Measurements from ENCODE around the gene AKAP12. TPM values are rescaled to one million over a fixed set of nuclear protein-coding genes. Genes with fewer than 3 reads are reported as not detected.

Gene AKAP12
- total RNA-seq, 1 experiment from 2014 or later, result 109 TPM

DNA sequence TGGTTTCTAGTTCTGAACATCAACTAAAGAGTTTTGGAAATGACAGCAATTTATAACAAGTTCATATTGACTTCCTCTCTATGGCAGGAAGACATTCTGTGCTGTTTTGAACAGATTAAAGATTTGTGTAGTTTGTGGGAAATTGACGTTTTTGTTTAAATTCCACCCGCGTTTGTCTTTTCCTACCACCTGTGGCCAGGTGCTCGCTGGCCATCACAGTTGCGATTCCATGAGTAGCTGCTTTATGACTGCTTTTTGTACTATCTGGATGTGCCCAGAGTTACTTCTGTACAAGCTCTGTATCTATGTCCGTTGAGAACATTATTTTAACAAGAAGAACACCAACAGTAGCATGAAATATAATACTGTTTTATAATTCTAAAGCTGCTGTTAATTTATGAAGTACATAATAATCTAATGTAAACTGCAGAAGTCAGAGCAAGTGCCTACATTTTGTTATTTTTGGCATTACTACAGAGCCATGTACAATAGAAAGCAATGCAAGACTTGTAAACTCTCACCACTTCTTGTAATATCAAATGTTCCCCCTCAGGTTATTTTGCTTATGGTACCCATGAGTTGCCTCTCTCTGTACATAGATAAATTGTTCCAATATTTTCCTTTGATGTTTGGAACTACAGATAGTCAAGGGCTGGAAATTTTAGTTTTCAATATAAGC, 118.1 kb downstream of the AKAP12 start:
- ChIA-PET POLR2A (ENCODE audit: unreplicated experiment) (no interaction called here), CTCF (no interaction called here)
- H3K4me2 ChIP-seq (ENCODE audit: low read length), result no peak overlapping the region
- no peaks in the 10 kb centered on the region for H3K79me2 ChIP-seq (ENCODE audit: low read length)
- H3K4me3 ChIP-seq (ENCODE audit: low read length), result no peak overlapping the region
- no TSS peak for BruUV-seq (replicated peaks)
- peaks cover 23% of the 10 kb centered on the region for H3K36me3 ChIP-seq (ENCODE audit: low read depth, low read length)
- H3K4me1 ChIP-seq (ENCODE audit: insufficient read depth, low read length), result no peaks in the 10 kb centered on the region
- H3F3A ChIP-seq (ENCODE audit: low read length, unreplicated experiment), result no peaks in the 10 kb centered on the region
- H3K27ac ChIP-seq (ENCODE audit: low read length), result no peak overlapping the region
- no peak for DNase-seq
- TF ChIP-seq, protein P1, sequence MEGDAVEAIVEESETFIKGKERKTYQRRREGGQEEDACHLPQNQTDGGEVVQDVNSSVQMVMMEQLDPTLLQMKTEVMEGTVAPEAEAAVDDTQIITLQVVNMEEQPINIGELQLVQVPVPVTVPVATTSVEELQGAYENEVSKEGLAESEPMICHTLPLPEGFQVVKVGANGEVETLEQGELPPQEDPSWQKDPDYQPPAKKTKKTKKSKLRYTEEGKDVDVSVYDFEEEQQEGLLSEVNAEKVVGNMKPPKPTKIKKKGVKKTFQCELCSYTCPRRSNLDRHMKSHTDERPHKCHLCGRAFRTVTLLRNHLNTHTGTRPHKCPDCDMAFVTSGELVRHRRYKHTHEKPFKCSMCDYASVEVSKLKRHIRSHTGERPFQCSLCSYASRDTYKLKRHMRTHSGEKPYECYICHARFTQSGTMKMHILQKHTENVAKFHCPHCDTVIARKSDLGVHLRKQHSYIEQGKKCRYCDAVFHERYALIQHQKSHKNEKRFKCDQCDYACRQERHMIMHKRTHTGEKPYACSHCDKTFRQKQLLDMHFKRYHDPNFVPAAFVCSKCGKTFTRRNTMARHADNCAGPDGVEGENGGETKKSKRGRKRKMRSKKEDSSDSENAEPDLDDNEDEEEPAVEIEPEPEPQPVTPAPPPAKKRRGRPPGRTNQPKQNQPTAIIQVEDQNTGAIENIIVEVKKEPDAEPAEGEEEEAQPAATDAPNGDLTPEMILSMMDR (conservative IDR thresholded peaks at IDR 0.05; ENCODE audit: low read depth, low read length), result no peak
- no peak for TF ChIP-seq EZH2phosphoT487 (IDR thresholded peaks at IDR 0.05; ENCODE audit: borderline replicate concordance, low read length)
- TF ChIP-seq EZH2 (IDR thresholded peaks at IDR 0.05; ENCODE audit: low read length, unreplicated experiment), result no peak
- no peaks in the 10 kb centered on the region for H3K27me3 ChIP-seq (ENCODE audit: low read length)
- no peak overlapping the region for H2AFZ ChIP-seq (ENCODE audit: low read length)
- no peak overlapping the region for H3K9ac ChIP-seq (ENCODE audit: low read length)
- H3K9me2 ChIP-seq (replicated peaks; ENCODE audit: low read length), result no peaks in the 10 kb centered on the region
- no peaks in the 10 kb centered on the region for H3K9me3 ChIP-seq (ENCODE audit: low read length)
- ATAC-seq, result peak; percentile 29
- intact Hi-C loops (cut with micrococcal nuclease), result no loop called here
- H4K20me1 ChIP-seq (ENCODE audit: low read length), result no peaks in the 10 kb centered on the region

DNA sequence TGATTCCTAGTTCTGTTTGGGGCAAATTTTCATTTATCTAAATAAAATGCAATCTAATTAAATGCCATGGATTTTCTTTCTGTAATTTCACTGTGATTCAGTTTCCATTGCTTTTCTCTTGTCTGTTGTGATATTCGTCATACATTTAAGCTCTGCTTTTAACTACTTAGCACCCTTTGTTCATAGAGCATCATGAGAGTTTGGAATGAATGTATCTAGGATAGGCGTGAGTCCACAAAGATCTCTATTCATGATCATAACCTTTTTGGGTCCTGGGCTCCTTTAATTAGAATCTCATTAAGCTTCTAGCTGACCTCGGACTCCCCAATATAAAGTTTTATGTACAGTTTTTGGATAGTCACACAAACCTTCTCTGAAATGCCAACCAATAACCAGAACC, 118.7 kb downstream of the AKAP12 start:
- ATAC-seq, result no peak
- POLR2A ChIA-PET (ENCODE audit: unreplicated experiment), result no interaction called here
- H3K4me3 ChIP-seq (ENCODE audit: low read length), result no peak overlapping the region
- H3K27me3 ChIP-seq (ENCODE audit: low read length), result no peaks in the 10 kb centered on the region
- H3K27ac ChIP-seq (ENCODE audit: low read length), result no peak overlapping the region
- DNase-seq, result no peak
- no peak for TF ChIP-seq EZH2phosphoT487 (IDR thresholded peaks at IDR 0.05; ENCODE audit: borderline replicate concordance, low read length)
- TF ChIP-seq, protein P1 (conservative IDR thresholded peaks at IDR 0.05; ENCODE audit: low read depth, low read length), result no peak
- no peak for TF ChIP-seq EZH2 (IDR thresholded peaks at IDR 0.05; ENCODE audit: low read length, unreplicated experiment)
- BruUV-seq (replicated peaks), result no TSS peak
- no peaks in the 10 kb centered on the region for H3F3A ChIP-seq (ENCODE audit: low read length, unreplicated experiment)
- peaks cover 23% of the 10 kb centered on the region for H3K36me3 ChIP-seq (ENCODE audit: low read depth, low read length)
- intact Hi-C loops (cut with micrococcal nuclease), result no loop called here
- H3K9me2 ChIP-seq (replicated peaks; ENCODE audit: low read length), result no peaks in the 10 kb centered on the region
- H2AFZ ChIP-seq (ENCODE audit: low read length), result no peak overlapping the region
- no peaks in the 10 kb centered on the region for H3K79me2 ChIP-seq (ENCODE audit: low read length)
- no peaks in the 10 kb centered on the region for H4K20me1 ChIP-seq (ENCODE audit: low read length)
- H3K4me1 ChIP-seq (ENCODE audit: insufficient read depth, low read length), result no peaks in the 10 kb centered on the region
- CTCF ChIA-PET, result no interaction called here
- no peaks in the 10 kb centered on the region for H3K9me3 ChIP-seq (ENCODE audit: low read length)
- H3K9ac ChIP-seq (ENCODE audit: low read length), result no peak overlapping the region
- no peak overlapping the region for H3K4me2 ChIP-seq (ENCODE audit: low read length)

DNA sequence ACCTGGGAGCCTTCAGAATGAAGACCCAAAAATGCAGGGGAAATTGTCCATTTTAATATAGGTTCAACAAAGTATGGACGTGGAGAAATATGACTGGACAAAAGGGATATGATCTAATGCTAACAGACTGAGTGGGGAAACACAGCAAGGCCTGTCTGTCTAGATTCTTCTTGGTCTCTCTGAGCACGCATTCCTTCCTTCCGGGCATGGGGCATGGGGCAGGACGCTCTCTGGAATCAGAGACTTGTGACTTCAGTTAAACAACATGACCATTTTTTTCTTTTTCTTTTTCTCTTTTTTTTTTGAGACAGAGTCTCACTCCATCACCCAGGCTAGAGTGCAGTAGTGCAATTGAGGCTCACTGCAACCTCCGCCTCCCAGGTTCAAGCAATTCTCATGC, 119.7 kb downstream of the AKAP12 start:
- BruUV-seq (replicated peaks), result no TSS peak
- POLR2A ChIA-PET (ENCODE audit: unreplicated experiment), result no interaction called here
- no peaks in the 10 kb centered on the region for H3K27me3 ChIP-seq (ENCODE audit: low read length)
- H2AFZ ChIP-seq (ENCODE audit: low read length), result no peak overlapping the region
- H3F3A ChIP-seq (ENCODE audit: low read length, unreplicated experiment), result no peaks in the 10 kb centered on the region
- no peaks in the 10 kb centered on the region for H4K20me1 ChIP-seq (ENCODE audit: low read length)
- H3K36me3 ChIP-seq (ENCODE audit: low read depth, low read length), result peaks cover 19% of the 10 kb centered on the region
- H3K9ac ChIP-seq (ENCODE audit: low read length), result no peak overlapping the region
- no peaks in the 10 kb centered on the region for H3K9me3 ChIP-seq (ENCODE audit: low read length)
- no peak overlapping the region for H3K27ac ChIP-seq (ENCODE audit: low read length)
- DNase-seq, result no peak
- no peaks in the 10 kb centered on the region for H3K4me1 ChIP-seq (ENCODE audit: insufficient read depth, low read length)
- H3K9me2 ChIP-seq (replicated peaks; ENCODE audit: low read length), result no peaks in the 10 kb centered on the region
- no peak for ATAC-seq
- no peak overlapping the region for H3K4me3 ChIP-seq (ENCODE audit: low read length)
- no peaks in the 10 kb centered on the region for H3K79me2 ChIP-seq (ENCODE audit: low read length)
- TF ChIP-seq EZH2phosphoT487 (IDR thresholded peaks at IDR 0.05; ENCODE audit: borderline replicate concordance, low read length), result no peak
- no peak for TF ChIP-seq EZH2 (IDR thresholded peaks at IDR 0.05; ENCODE audit: low read length, unreplicated experiment)
- TF ChIP-seq, protein P1 (conservative IDR thresholded peaks at IDR 0.05; ENCODE audit: low read depth, low read length), result no peak
- intact Hi-C loops (cut with micrococcal nuclease), result no loop called here
- CTCF ChIA-PET, result no interaction called here
- no peak overlapping the region for H3K4me2 ChIP-seq (ENCODE audit: low read length)

Measured in PC-3 (cell line).